ENCODE data around the gene ZNF57.

DNA sequence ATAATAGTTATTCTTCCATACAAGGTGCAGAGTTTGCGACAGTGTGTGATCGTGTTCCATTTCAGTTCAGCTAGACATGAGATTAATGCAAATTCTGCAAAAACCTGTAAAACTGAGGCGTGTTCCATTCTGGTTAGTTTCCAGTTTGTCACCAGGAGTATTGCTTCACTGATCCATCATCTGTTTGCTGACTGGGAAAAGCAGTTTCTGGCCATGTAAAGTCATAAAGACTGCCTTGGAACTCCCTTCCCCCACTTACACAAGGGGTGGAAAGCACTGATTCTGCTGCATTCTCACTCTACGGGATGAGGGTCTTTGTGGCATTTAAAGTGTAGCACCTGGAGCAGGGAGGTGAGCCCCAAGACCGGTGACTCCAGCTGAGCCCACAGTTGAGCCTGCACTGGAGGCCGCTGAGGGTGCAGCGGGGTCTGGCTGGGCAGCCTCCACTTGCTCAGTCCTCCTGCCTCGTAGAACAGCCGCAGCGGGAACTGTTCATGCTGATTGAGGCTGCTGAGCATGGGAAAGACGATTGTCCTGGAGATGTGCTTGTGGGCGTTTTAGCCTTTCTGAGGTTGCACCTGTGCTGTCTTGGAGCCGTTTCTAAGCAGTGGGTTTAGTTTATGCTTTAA lies 2.0 kb downstream of the ZNF57 start:
- TF ChIP-seq, protein P1, sequence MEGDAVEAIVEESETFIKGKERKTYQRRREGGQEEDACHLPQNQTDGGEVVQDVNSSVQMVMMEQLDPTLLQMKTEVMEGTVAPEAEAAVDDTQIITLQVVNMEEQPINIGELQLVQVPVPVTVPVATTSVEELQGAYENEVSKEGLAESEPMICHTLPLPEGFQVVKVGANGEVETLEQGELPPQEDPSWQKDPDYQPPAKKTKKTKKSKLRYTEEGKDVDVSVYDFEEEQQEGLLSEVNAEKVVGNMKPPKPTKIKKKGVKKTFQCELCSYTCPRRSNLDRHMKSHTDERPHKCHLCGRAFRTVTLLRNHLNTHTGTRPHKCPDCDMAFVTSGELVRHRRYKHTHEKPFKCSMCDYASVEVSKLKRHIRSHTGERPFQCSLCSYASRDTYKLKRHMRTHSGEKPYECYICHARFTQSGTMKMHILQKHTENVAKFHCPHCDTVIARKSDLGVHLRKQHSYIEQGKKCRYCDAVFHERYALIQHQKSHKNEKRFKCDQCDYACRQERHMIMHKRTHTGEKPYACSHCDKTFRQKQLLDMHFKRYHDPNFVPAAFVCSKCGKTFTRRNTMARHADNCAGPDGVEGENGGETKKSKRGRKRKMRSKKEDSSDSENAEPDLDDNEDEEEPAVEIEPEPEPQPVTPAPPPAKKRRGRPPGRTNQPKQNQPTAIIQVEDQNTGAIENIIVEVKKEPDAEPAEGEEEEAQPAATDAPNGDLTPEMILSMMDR (IDR thresholded peaks at IDR 0.05; ENCODE audit: poor library complexity) = no peak
- TF ChIP-seq EZH2 (IDR thresholded peaks at IDR 0.05; ENCODE audit: borderline replicate concordance) = no peak
